Uterus (tissue), 4 donors: ENCODE results near the gene ACADM. TPM values are rescaled to one million over a fixed set of nuclear protein-coding genes. Genes with fewer than 3 reads are reported as not detected.

Experiments used
- DNase-seq, 2 donors: peaks; one replicate each; pipeline ENCODE4 v3.0.0-alpha.2; 2019 to 2020
- H3K27ac ChIP-seq, 2 donors: fragments of 200-600 bp; sonication (generic); 1 replicate in 1 of 2; 2 replicates in 1 of 2; pipeline ENCODE4 v1.5.1; 2016 to 2018
- H3K27me3 ChIP-seq, 2 donors: fragments of 200-600 bp; sonication (generic); one replicate each; pipeline ENCODE4 v1.5.1; 2018 to 2019; ENCODE audit warnings: control low read depth in 1 of 2
- H3K36me3 ChIP-seq, 2 donors: fragments of 200-600 bp; sonication (generic); one replicate each; pipeline ENCODE4 v1.5.1; 2019; ENCODE audit warnings: control low read depth in 1 of 2
- H3K4me1 ChIP-seq, 2 donors: fragments of 200-600 bp; sonication (generic); one replicate each; pipeline ENCODE4 v1.5.1; 2018 to 2019; ENCODE audit warnings: control low read depth in 1 of 2
- H3K4me3 ChIP-seq, 2 donors: fragments of 200-600 bp; sonication (generic); 1 replicate in 1 of 2; 2 replicates in 1 of 2; pipeline ENCODE4 v1.5.1; 2018 to 2019; ENCODE audit warnings: mild to moderate bottlenecking in 1 of 2
- H3K9me3 ChIP-seq, 2 donors: fragments of 200-600 bp; sonication (generic); one replicate each; pipeline ENCODE4 v1.5.1; 2019; ENCODE audit warnings: control low read depth in 1 of 2
- CTCF ChIP-seq, 4 experiments: fragments of 200-600 bp in 2 of 4; fragments of 450-650 bp in 2 of 4; sonication (generic) in 2 of 4; IDR thresholded peaks; one replicate each; pipeline ENCODE4 v1.5.1; 2016 to 2019; ENCODE audit warnings: antibody characterized with exemption in 4 of 4, mild to moderate bottlenecking in 2 of 4, moderate library complexity in 1 of 4
- POLR2A ChIP-seq, 2 donors: fragments of 450-650 bp; IDR thresholded peaks; one replicate each; pipeline ENCODE4 v1.6.1; 2016; ENCODE audit warnings: antibody characterized with exemption in 2 of 2, mild to moderate bottlenecking in 1 of 2, moderate library complexity in 1 of 2
- intact Hi-C: fragments of 100-400 bp; cut with DNase I; formaldehyde crosslinking; loops from one replicate; pipeline ENCODE4 v1.15.1; 2023; ENCODE audit warnings: low total_unique reads
- total RNA-seq, 4 donors: library from RNA; depleted of rRNA in 3 of 4; stranded (reverse); fragments of >200 nt in 3 of 4; gene quantifications; one replicate each; pipeline versions ENCODE4 v1.1.0 to v1.2.4, GENCODE V29; 2014 to 2023
- donor health status: DM: yes; HTN: yes; CAD: no.

Gene ACADM
- total RNA-seq, 4 donors from 2014 or later = 44.0 to 174 (median 65.4) TPM

- peak overlapping the region; percentile 72 to 83 for H3K4me3 ChIP-seq
- intact Hi-C loops = no loop called here
- H3K9me3 ChIP-seq = no peaks in the 10 kb centered on the region
- peak overlapping the region; percentile 92 to 93 for H3K27ac ChIP-seq
- no peak for TF ChIP-seq CTCF (IDR thresholded peaks at IDR 0.05)
- no peak for TF ChIP-seq POLR2A (IDR thresholded peaks at IDR 0.05)
- H3K27me3 ChIP-seq = no peaks in the 10 kb centered on the region
- DNase-seq = peak; percentile 86 to 87
- no peaks in the 10 kb centered on the region for H3K36me3 ChIP-seq
- H3K4me1 ChIP-seq = peaks cover 0 to 4% of the 10 kb centered on the region in 2 donors
Observed at GRCh38 chr1:75723989-75724471, 479 bp upstream of the ACADM start.

GRCh38 chr1:75725266-75725665 is 757 bp downstream of the ACADM start:
- Histone ChIP-seq H3K9me3 (no peaks in the 10 kb centered on the region), H3K4me1 (peaks cover 0 to 4% of the 10 kb centered on the region in 2 donors), H3K27me3 (no peaks in the 10 kb centered on the region), H3K36me3 (no peaks in the 10 kb centered on the region), H3K4me3 (peak overlapping the region; percentile 72 to 83), H3K27ac (peak overlapping the region; percentile 92 to 93)
- no peak for TF ChIP-seq CTCF (IDR thresholded peaks at IDR 0.05)
- TF ChIP-seq POLR2A (IDR thresholded peaks at IDR 0.05) = no peak
- intact Hi-C loops = no loop called here
- DNase-seq = no peak

- H3K27me3 ChIP-seq = no peaks in the 10 kb centered on the region
- TF ChIP-seq POLR2A (IDR thresholded peaks at IDR 0.05) = no peak
- TF ChIP-seq CTCF (IDR thresholded peaks at IDR 0.05) = no peak
- H3K4me3 ChIP-seq = peak overlapping the region; percentile 72 to 83
- intact Hi-C loops = no loop called here
- H3K27ac ChIP-seq = peak overlapping the region; percentile 92 to 93
- H3K36me3 ChIP-seq = no peaks in the 10 kb centered on the region
- H3K9me3 ChIP-seq = no peaks in the 10 kb centered on the region
- DNase-seq = no peak
- peaks cover 0 to 4% of the 10 kb centered on the region in 2 donors for H3K4me1 ChIP-seq
Observed at GRCh38 chr1:75725861-75726361, 1.4 kb downstream of the ACADM start.

- intact Hi-C loops = no loop called here
Observed at GRCh38 chr1:75727571-75727970, 3.1 kb downstream of the ACADM start.

More at GRCh38 chr1:75727571-75727970, 3.1 kb downstream of the ACADM start:
- Histone ChIP-seq H3K36me3 (no peaks in the 10 kb centered on the region), H3K4me1 (peaks cover 0 to 4% of the 10 kb centered on the region in 2 donors), H3K27ac (no peak overlapping the region), H3K4me3 (no peak overlapping the region), H3K27me3 (no peaks in the 10 kb centered on the region), H3K9me3 (no peaks in the 10 kb centered on the region)
- DNase-seq = no peak
- TF ChIP-seq POLR2A (IDR thresholded peaks at IDR 0.05) = no peak
- no peak for TF ChIP-seq CTCF (IDR thresholded peaks at IDR 0.05)
